Measurements from ENCODE around the gene FAM20C.
A peak's percentile ranks its signal among the peaks of the same experiment; 100 is the strongest.
"Not testable (repeated sequence)": the region's sequence is repeated elsewhere in the genome, so short reads cannot be mapped to it uniquely, and the experiment has no call there.

FAM20C gene

DNA sequence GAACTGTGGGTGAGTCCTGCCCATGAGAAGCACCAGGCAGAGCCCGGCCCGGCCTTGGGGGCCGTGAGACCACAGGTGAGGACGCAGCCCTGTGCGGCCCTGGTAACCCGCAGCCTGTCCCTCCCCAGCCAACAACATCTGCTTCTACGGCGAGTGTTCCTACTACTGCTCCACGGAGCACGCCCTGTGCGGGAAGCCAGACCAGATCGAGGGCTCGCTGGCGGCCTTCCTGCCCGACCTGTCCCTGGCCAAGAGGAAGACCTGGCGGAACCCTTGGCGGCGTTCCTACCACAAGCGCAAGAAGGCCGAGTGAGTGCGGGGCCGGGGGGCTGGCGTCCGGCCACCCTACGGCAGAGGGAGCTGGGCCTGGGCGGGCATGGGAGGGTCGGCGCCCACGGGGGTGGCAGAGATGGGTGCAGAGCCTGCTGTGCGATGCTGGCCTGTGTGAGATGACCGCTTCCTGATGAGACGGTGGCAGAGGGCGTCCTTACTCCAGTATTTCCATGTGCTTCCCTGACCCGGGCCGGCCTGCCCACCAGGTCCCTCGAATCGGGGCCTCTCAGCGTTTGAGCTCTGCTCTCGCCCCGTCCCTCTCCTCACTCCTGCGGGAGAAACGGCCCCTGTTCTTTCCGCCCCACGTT, 63.5 kb downstream of the FAM20C start:
- Mint-ChIP-seq H3K4me1 (no peaks in the 10 kb centered on the region), H3K9me3 (no peaks in the 10 kb centered on the region), H3K27ac (no peak overlapping the region), H3K27me3 (no peaks in the 10 kb centered on the region), H3K36me3 (no peaks in the 10 kb centered on the region), H3K4me3 (no peak overlapping the region)

DNA sequence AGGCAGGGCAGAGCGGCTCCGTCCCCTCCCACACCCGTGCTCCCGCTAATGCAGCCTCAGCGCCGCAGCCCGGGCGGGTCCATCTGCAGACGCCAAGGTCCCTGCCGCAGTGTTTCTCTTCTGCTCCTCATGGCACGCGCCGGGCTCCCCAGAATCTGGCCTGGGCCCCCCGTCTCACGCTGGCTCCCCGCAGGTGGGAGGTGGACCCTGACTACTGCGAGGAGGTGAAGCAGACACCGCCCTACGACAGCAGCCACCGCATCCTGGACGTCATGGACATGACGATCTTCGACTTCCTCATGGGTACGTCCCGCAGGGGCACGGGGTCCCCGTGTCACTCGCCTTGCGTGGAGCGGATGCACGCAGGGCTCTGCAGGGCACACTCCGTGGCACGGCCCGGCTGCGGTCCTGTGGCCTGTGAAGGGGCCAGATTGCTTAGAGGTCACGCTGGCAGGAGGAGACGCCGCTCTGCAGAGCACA, 64.1 kb downstream of the FAM20C start:
- no peaks in the 10 kb centered on the region for H3K27me3 Mint-ChIP-seq

DNA sequence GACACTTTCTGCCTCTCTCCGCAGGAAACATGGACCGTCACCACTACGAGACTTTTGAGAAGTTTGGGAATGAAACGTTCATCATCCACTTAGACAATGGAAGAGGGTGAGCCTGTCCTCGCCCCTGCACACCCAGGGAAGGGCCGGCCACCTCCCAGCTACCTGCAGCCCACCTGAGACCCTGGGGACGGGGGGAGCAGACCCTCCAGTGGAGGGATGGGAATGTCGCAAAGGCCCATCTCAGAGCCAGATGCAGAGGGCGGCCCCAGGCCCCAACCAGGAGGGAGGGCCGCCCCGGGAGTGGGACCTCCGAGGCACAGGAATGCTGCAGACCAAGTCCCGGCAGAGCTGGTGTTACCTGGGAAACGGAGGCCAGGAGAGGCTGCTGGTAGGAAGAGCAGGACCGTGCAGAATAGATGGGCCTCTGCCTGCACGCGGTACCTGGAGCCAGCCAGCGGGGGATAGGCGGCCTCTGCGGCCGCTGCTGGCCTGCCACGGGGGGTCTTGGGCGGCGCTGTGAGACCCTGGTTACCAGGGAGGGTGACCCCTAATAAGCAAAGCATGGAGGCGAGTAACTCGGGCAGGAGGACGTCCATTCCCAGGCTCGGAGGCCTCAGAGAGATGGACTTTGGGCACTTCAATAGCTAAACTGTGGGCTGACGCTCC, 64.7 kb downstream of the FAM20C start:
- no peaks in the 10 kb centered on the region for H3K9me3 Mint-ChIP-seq

More for the DNA sequence above, 64.1 kb downstream of the FAM20C start:
- Mint-ChIP-seq H3K4me1 (no peaks in the 10 kb centered on the region), H3K27ac (no peak overlapping the region), H3K4me3 (no peak overlapping the region), H3K9me3 (no peaks in the 10 kb centered on the region), H3K36me3 (no peaks in the 10 kb centered on the region)

DNA sequence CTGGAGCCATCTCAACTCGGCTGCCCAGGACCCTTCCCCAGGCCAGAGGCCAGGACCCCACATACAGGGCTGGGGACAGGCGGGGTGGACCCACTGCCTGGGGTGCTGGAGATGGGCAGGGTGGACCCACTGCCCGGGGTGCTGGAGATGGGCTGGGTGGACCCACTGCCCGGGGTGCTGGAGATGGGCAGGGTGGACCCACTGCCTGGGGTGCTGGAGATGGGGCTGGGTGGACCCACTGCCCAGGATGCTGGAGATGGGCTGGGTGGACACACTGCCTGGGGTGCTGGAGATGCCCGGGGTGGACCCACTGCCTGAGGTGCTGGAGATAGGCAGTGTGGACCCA, 65.2 kb downstream of the FAM20C start:
- no peak overlapping the region for H3K27ac Mint-ChIP-seq
- no peaks in the 10 kb centered on the region for H3K36me3 Mint-ChIP-seq
- H3K27me3 Mint-ChIP-seq, result no peaks in the 10 kb centered on the region
- no peaks in the 10 kb centered on the region for H3K9me3 Mint-ChIP-seq
- H3K4me3 Mint-ChIP-seq, result no peak overlapping the region
- peaks cover 4% of the 10 kb centered on the region for H3K4me1 Mint-ChIP-seq

More for the DNA sequence above, 64.7 kb downstream of the FAM20C start:
- H3K36me3 Mint-ChIP-seq, result no peaks in the 10 kb centered on the region
- H3K4me1 Mint-ChIP-seq, result no peaks in the 10 kb centered on the region
- H3K27ac Mint-ChIP-seq, result no peak overlapping the region
- no peaks in the 10 kb centered on the region for H3K27me3 Mint-ChIP-seq
- H3K4me3 Mint-ChIP-seq, result no peak overlapping the region

DNA sequence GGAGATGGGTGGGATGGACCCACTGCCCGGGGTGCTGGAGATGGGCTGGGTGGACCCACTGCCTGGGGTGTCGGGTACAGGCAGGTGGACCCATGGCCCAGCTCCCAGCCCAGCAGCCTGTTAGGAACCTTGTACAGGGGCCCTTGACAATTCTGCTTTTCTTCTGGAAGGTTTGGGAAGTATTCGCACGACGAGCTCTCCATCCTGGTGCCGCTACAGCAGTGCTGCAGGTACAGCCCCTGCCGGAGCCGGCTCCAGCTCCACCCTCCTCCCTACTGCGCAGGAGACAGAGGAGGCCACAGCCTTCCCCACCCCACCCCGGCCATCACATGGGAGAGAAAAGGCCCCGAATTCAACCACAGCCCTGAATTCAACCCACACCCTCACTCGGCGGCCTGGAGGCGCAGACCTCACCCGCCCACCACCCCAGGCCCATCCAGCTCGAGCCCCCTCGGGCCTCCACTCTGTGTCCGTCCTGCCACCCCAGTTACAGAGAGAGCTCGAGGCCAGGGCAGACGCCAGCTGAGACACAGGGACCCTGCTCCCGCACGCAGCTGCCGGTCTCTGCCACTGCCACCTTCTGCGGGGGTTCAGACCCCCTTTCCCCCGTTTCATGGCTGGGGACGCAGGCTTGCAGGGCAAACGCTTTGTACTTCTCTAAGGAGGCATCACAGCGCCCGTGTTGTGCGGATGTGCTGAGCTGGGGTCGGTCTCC, 66.3 kb downstream of the FAM20C start:
- H3K36me3 Mint-ChIP-seq, result no peaks in the 10 kb centered on the region
- no peaks in the 10 kb centered on the region for H3K9me3 Mint-ChIP-seq
- no peak overlapping the region for H3K4me3 Mint-ChIP-seq
- H3K27ac Mint-ChIP-seq, result no peak overlapping the region
- no peaks in the 10 kb centered on the region for H3K27me3 Mint-ChIP-seq
- peaks cover 4% of the 10 kb centered on the region for H3K4me1 Mint-ChIP-seq

DNA sequence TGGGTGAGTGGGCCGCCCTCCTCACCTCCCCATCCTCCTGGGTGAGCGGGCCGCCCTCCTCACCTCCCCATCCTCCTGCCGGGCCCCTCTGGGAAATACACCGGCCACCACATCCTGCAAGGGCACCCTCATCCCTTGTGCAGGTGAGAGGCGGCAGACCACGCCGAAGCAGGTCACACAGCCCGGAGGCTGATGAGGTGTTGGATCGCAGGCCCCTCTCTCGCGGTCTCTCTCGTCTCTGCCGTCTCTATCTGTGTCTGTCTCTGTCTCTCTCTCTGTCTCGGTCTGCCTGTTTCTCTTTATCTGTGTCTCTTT, 66.8 kb downstream of the FAM20C start:
- Mint-ChIP-seq H3K27ac (no peak overlapping the region), H3K27me3 (no peaks in the 10 kb centered on the region), H3K4me3 (no peak overlapping the region), H3K4me1 (peaks cover 4% of the 10 kb centered on the region), H3K9me3 (no peaks in the 10 kb centered on the region), H3K36me3 (no peaks in the 10 kb centered on the region)

DNA sequence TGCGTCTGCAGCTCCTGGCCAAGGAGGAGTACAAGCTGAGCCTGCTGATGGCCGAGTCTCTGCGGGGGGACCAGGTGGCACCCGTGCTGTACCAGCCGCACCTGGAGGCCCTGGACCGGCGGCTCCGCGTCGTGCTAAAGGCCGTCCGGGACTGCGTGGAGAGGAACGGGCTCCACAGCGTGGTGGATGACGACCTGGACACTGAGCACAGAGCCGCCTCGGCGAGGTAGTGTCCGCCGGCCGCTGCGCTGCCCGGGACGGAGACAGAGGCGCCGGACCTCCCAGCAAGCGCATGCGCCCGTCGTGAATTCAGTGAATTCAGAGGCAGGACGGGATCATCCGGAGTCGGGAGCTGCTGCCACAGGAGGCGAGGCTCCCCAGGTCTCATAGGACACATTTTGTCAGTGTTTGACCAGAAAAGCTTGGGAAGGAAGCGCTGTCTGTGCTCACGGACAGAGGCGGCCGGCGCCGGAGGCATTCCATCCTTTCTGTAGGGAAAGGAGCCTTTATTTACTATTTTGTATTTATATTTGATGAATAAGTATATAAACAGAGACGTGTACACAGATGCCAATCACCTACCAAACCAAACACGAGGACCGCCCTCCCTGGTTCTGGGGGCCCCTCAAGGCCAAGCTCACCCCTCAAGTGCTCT, 67.5 kb downstream of the FAM20C start:
- peaks cover 4% of the 10 kb centered on the region for H3K4me1 Mint-ChIP-seq
- H3K27me3 Mint-ChIP-seq, result no peaks in the 10 kb centered on the region
- no peaks in the 10 kb centered on the region for H3K9me3 Mint-ChIP-seq
- no peaks in the 10 kb centered on the region for H3K36me3 Mint-ChIP-seq
- no peak overlapping the region for H3K27ac Mint-ChIP-seq
- no peak overlapping the region for H3K4me3 Mint-ChIP-seq

DNA sequence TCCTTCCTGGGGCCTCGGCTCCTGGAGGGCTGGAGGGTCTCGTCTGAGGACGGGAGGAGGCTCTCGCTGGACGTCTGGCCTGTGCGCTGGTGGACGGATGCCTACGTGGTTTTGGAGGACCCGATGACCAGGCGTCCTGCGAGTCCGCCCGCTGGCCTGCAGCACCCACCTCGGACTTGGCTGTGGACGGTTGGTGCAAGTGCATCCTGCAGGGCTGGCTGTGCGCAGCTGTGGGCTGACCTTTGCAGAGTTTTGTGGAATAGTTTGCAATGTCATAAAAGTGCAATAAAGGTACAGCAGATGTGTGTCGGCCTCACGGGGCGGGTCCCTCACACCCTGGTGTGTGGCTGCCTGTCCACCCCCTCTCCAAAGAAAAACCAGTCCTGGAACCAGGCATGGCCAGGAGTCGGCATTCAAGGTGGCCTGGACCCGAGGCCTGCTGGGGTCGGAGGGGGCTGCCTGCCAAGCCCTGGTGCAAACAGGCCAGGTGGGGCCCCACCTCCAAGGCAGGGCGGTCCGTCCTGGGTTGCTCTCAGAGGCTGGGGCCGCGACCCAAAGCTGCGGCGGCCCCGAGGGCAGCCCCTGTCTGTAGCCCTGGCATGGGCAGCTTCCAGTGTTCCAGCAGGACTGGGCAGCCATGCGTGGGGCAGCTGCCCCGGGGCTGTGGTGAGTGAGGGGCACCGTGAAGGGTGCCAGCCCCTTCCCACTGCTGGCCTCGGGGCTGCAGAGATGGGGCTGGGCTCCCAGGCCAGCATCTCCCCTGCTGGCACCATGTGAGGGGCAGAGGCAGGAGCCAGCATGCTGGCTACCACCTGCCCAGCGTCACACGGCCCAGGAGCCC, 68.3 kb downstream of the FAM20C start:
- H3K36me3 Mint-ChIP-seq, result no peaks in the 10 kb centered on the region
- no peaks in the 10 kb centered on the region for H3K9me3 Mint-ChIP-seq
- no peaks in the 10 kb centered on the region for H3K27me3 Mint-ChIP-seq
- no peak overlapping the region for H3K27ac Mint-ChIP-seq
- no peak overlapping the region for H3K4me3 Mint-ChIP-seq
- H3K4me1 Mint-ChIP-seq, result peaks cover 4% of the 10 kb centered on the region

DNA sequence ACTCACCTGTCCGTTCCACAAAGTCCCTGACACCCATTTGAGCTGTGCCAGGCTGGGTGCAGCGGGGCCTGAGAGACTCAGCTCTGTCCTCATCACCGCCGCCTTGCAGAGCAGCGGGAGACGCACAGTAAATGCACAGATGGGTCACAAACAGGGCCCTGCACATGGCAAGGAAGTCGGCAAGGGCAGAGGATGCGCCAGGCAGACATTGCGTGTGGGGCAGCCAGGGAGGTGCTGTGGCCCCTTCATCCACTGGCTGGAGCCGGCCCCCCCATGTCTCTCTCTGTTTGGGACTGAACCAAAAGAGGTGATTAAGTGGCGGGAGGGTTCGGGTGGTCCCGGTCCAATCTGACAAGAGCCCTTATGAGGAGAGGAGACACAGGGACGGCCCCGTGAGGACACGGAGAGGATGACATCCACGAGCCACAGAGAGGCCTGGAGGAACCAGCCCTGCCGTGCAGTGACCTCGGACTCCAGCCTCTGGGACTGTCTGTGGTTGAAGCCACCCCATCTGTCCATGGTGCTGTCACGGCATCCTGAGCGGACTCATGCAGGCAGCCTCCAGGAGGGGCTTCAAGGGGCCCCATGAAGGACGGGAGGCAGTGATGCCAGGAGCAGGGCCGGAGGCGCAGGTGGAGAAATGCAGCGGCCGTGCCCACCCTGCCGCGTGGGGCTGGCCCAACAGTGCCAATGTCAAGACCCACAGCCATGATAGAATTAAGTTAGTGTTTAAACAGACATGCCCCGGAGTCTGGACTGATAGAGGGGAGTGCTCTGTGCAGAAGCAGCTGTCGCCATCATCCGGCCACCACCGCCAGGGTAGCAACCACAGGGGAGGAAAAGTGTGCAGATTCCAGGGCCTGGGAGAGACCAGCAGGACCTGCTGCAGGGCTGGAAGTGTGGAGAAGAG, 69.2 kb downstream of the FAM20C start:
- Mint-ChIP-seq H3K27me3 (no peaks in the 10 kb centered on the region), H3K36me3 (no peaks in the 10 kb centered on the region), H3K9me3 (no peaks in the 10 kb centered on the region), H3K27ac (peak overlapping the region; percentile 41), H3K4me1 (peaks cover 4% of the 10 kb centered on the region), H3K4me3 (no peak overlapping the region)

DNA sequence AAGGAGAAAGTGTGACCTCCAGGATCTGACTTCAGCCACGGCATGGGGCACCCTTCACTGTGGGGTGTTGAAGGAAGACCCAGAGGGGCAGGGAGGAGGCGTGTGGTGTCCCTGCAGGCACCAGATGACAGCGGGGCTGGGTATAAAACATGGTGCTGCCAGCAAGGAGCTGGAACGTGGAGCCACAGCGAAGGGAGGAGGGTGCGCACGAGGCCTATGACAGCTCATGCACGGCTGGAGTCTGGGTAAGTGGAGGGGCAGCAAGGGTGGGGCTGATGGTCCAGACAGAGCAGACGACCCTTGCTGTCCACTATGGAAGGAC, 69.8 kb downstream of the FAM20C start:
- no peaks in the 10 kb centered on the region for H3K36me3 Mint-ChIP-seq
- H3K27ac Mint-ChIP-seq, result peak overlapping the region; percentile 65
- no peaks in the 10 kb centered on the region for H3K27me3 Mint-ChIP-seq
- no peaks in the 10 kb centered on the region for H3K9me3 Mint-ChIP-seq
- H3K4me3 Mint-ChIP-seq, result no peak overlapping the region
- H3K4me1 Mint-ChIP-seq, result peaks cover 4% of the 10 kb centered on the region

DNA sequence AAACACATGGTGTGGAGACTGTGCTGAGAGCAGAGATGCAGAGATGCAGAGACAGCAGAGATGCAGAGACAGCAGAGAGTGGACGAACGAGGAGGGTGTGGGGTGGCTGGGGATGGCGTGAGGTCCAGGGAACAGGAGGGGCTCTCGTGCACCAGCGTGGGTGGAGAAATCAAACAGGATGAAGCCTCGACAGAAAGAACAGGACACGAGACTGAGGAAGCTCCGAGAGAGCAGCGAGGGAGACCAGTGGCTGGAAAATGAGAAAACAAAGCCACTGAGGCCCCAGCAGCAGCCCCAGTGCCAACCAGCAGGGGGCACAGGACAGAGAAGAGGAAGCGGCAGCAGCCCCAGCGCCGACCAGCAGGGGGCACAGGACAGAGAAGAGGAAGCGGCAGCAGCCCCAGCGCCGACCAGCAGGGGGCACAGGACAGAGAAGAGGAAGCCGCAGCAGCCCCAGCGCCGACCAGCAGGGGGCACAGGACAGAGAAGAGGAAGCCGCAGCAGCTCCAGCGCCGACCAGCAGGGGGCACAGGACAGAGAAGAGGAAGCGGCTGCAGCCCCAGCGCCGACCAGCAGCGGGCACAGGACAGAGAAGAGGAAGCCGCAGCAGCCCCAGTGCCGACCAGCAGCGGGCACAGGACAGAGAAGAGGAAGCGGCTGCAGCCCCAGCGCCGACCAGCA, 70.4 kb downstream of the FAM20C start:
- not testable (repeated sequence) for H3K9me3 Mint-ChIP-seq, H3K27me3 Mint-ChIP-seq, H3K36me3 Mint-ChIP-seq, H3K4me1 Mint-ChIP-seq, H3K4me3 Mint-ChIP-seq
- peak overlapping the region; percentile 65 for H3K27ac Mint-ChIP-seq

DNA sequence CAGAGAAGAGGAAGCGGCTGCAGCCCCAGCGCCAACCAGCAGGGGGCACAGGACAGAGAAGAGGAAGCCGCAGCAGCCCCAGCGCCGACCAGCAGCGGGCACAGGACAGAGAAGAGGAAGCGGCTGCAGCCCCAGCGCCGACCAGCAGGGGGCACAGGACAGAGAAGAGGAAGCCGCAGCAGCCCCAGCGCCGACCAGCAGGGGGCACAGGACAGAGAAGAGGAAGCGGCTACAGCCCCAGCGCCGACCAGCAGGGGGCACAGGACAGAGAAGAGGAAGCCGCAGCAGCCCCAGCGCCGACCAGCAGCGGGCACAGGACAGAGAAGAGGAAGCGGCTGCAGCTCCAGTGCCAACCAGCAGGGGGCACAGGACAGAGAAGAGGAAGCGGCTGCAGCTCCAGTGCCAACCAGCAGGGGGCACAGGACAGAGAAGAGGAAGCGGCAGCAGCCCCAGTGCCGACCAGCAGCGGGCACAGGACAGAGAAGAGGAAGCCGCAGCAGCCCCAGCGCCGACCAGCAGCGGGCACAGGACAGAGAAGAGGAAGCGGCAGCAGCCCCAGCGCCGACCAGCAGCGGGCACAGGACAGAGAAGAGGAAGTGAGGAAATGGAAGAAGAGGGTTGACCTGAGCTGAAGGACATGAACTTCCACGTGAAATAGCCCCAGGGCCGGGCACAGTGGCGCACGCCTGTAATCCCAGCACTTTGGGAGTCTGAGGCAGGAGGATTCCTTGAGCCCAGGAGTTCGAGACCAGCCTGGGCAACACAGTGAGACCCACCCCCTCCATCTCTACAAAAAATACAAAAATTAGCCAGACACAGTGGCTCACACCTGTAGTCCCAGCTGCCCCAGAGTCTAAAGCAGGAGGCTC, 71.3 kb downstream of the FAM20C start:
- not testable (repeated sequence) for H3K4me1 Mint-ChIP-seq, H3K9me3 Mint-ChIP-seq, H3K27ac Mint-ChIP-seq

DNA sequence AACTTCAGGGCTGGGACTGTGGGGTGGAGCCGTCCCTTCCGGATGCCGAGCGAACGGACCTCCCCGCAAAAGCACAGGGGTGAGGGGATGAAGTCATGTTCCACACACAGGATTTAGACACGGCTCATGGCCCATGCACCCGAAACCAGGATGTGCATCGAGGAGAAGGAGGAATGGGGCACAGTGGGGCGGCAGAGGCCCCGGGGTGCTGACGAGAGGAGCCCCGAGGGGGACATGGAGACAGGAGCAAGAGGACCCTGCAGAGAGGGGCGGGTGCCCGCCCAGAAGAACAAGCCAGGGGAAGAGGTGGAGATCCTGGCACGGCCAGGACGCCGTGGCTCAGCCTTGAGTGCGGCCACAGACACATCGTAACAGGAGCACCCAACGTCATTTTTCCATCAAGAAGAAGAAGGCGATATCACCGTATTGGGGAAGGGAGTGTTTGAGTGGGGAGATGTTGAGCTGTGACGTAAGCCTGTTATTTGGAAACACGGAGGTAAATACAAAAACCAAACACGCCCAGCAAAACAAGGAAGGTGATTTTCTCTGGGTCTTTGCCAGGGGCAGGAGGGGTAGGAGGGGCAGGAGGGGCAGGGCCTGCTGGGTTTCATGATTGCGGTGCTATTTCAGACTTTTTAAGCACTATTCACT, 72.3 kb downstream of the FAM20C start:
- Mint-ChIP-seq H3K4me3 (no peak overlapping the region), H3K9me3 (no peaks in the 10 kb centered on the region), H3K36me3 (no peaks in the 10 kb centered on the region), H3K27ac (no peak overlapping the region), H3K4me1 (peaks cover 4% of the 10 kb centered on the region), H3K27me3 (no peaks in the 10 kb centered on the region)

More for the DNA sequence above, 71.3 kb downstream of the FAM20C start:
- not testable (repeated sequence) for H3K4me3 Mint-ChIP-seq, H3K36me3 Mint-ChIP-seq, H3K27me3 Mint-ChIP-seq

All from activated naive CD4-positive, alpha-beta T cell treated with anti-CD3 and anti-CD28 coated beads, Interleukin-2, amount 50 U/mL, for 24 hours (primary cell).